HCT116 (cell line): ENCODE measurements around the gene RASL11B. TPM values are rescaled to one million over a fixed set of nuclear protein-coding genes. Genes with fewer than 3 reads are reported as not detected.

ENCODE experiments used
- ATAC-seq: fragments of 200-7000 bp; cut with Tn5 transposase; 2 replicates; pipeline ENCODE4 v1.9.1; 2020; ENCODE audit warnings: mild to moderate bottlenecking, moderate library complexity
- BruUV-seq: library from RNA; stranded (reverse); fragments of 400-500 nt; replicated peaks from 2 replicates; lab custom pipeline; 2021; lab: Mats Ljungman, UMichigan
- CTCF ChIA-PET: fragments of 300-600 bp; sonication (Branson Sonifier 250); formaldehyde crosslinking; loops from one replicate; lab custom pipeline; 2021; ENCODE audit warnings: antibody characterized with exemption; lab: Charles Lee
- POLR2A ChIA-PET: fragments of 300-600, 350-600 bp; sonication (Branson Sonifier 250); formaldehyde crosslinking; loops from one replicate; lab custom pipeline; 2021; ENCODE audit warnings: antibody characterized with exemption; lab: Charles Lee
- RAD21 ChIA-PET, 2 experiments: fragments of 300-600 bp; sonication (Branson Sonifier 250); formaldehyde crosslinking; loops; one replicate each; lab custom pipeline; 2023; ENCODE audit warnings: low total read pairs in 2 of 2; ENCODE audit not compliant: uncharacterized antibody in 2 of 2, unreplicated experiment in 2 of 2, low non-redundant PET in 1 of 2; lab: Charles Lee
- DNase-seq: peaks from one replicate; pipeline ENCODE4 v3.0.0-alpha.2; 2010; ENCODE audit warnings: low read depth, low spot score
- H2AFZ ChIP-seq: fragments of 200-600 bp; shearing (Covaris generic), sonication (generic); 2 replicates; pipeline ENCODE4 v1.6.1; 2017; ENCODE audit warnings: low read depth, mixed run types, mixed read lengths, antibody characterized with exemption, low read length; ENCODE audit not compliant: poor library complexity, severe bottlenecking
- H3K27ac ChIP-seq: 2 replicates; pipeline ENCODE4 v1.5.1; 2012; ENCODE audit warnings: low read depth, low read length
- H3K27me3 ChIP-seq: fragments of 200-600 bp; sonication (generic); 2 replicates; pipeline ENCODE4 v1.6.1; 2016; ENCODE audit warnings: mixed run types, low read length, mixed read lengths; ENCODE audit not compliant: insufficient read depth
- H3K36me3 ChIP-seq, 2 experiments: fragments of 200-500 bp in 1 of 2; fragments of 200-600 bp in 1 of 2; sonication (Bioruptor generic) in 1 of 2; sonication (generic) in 1 of 2; 2 replicates each; pipeline versions ENCODE4 v1.5.1 to v1.6.1; 2014 to 2016; ENCODE audit warnings: low read length in 2 of 2, inconsistent platforms in 1 of 2, mixed read lengths in 1 of 2, mixed run types in 1 of 2; ENCODE audit not compliant: insufficient read depth in 2 of 2, control insufficient read depth in 1 of 2
- H3K4me1 ChIP-seq, 2 experiments: fragments of 200-600 bp in 1 of 2; sonication (generic) in 1 of 2; 2 replicates each; pipeline versions ENCODE4 v1.5.1 to v1.6.1; 2012 to 2017; ENCODE audit warnings: low read length in 2 of 2, inconsistent platforms in 1 of 2, mild to moderate bottlenecking in 1 of 2, mixed read lengths in 1 of 2, mixed run types in 1 of 2, moderate library complexity in 1 of 2; ENCODE audit not compliant: insufficient read depth in 2 of 2, control insufficient read depth in 1 of 2
- H3K4me2 ChIP-seq: fragments of 200-600 bp; sonication (generic); 2 replicates; pipeline ENCODE4 v1.6.1; 2017; ENCODE audit warnings: mixed run types, low read length, mixed read lengths
- H3K4me3 ChIP-seq, 2 experiments: fragments of 200-600 bp in 1 of 2; sonication (generic) in 1 of 2; replicated peaks in 1 of 2; 2 replicates each; pipeline ENCODE4 v1.5.1; 2011 to 2016; ENCODE audit warnings: low read length in 2 of 2, control low read depth in 1 of 2, low read depth in 1 of 2, mild to moderate bottlenecking in 1 of 2, mixed read lengths in 1 of 2, mixed run types in 1 of 2
- H3K79me2 ChIP-seq: fragments of 200-600 bp; sonication (generic); 2 replicates; pipeline ENCODE4 v1.6.1; 2017; ENCODE audit warnings: mild to moderate bottlenecking, mixed run types, low read length, moderate library complexity, mixed read lengths; ENCODE audit not compliant: insufficient read depth
- H3K9ac ChIP-seq: fragments of 200-600 bp; sonication (generic); 2 replicates; pipeline ENCODE4 v1.6.1; 2016; ENCODE audit warnings: low read length, mixed read lengths
- H3K9me2 ChIP-seq: fragments of 200-600 bp; sonication (generic), shearing (Covaris generic); 2 replicates; pipeline ENCODE4 v1.6.1; 2017; ENCODE audit warnings: mixed run types, mild to moderate bottlenecking, moderate library complexity; ENCODE audit not compliant: insufficient read depth
- H3K9me3 ChIP-seq, 2 experiments: fragments of 200-500 bp in 1 of 2; fragments of 200-600 bp in 1 of 2; sonication (Bioruptor generic) in 1 of 2; sonication (generic) in 1 of 2; 2 replicates each; pipeline ENCODE4 v1.6.1; 2014 to 2017; ENCODE audit warnings: low read length in 2 of 2, mixed read lengths in 2 of 2, inconsistent platforms in 1 of 2, low read depth in 1 of 2, mild to moderate bottlenecking in 1 of 2, mixed run types in 1 of 2, moderate library complexity in 1 of 2; ENCODE audit not compliant: control insufficient read depth in 1 of 2, insufficient read depth in 1 of 2
- H4K20me1 ChIP-seq: fragments of 200-600 bp; sonication (generic), shearing (Covaris generic); 2 replicates; pipeline ENCODE4 v1.6.1; 2017; ENCODE audit warnings: mixed run types, mild to moderate bottlenecking, moderate library complexity; ENCODE audit not compliant: insufficient read depth
- CBX3 ChIP-seq: IDR thresholded peaks from 2 replicates; pipeline ENCODE4 v1.6.1; 2012; ENCODE audit warnings: low read depth
- CEBPB ChIP-seq: IDR thresholded peaks from 2 replicates; pipeline ENCODE4 v1.6.1; 2012; ENCODE audit warnings: low read depth
- EGR1 ChIP-seq: IDR thresholded peaks from 2 replicates; pipeline ENCODE4 v1.6.1; 2012; ENCODE audit warnings: low read depth
- ELF1 ChIP-seq: IDR thresholded peaks from 2 replicates; pipeline ENCODE4 v1.6.1; 2012; ENCODE audit warnings: low read depth, borderline replicate concordance
- EZH2 ChIP-seq: fragments of 200-600 bp; sonication (generic); IDR thresholded peaks from 2 replicates; pipeline ENCODE4 v1.6.1; 2017; ENCODE audit warnings: antibody characterized with exemption, mixed run types
- EZH2phosphoT487 ChIP-seq: fragments of 200-600 bp; IDR thresholded peaks from 2 replicates; pipeline ENCODE4 v1.6.1; 2018; ENCODE audit warnings: antibody characterized with exemption, borderline replicate concordance
- FOSL1 ChIP-seq: IDR thresholded peaks from 2 replicates; pipeline ENCODE4 v1.6.1; 2012; ENCODE audit warnings: low read depth
- JUND ChIP-seq: IDR thresholded peaks from 2 replicates; pipeline ENCODE4 v1.6.1; 2012
- POLR2A ChIP-seq: IDR thresholded peaks from 2 replicates; pipeline ENCODE4 v1.7.0; 2011; ENCODE audit warnings: borderline replicate concordance; ENCODE audit not compliant: insufficient read depth, insufficient read length; ENCODE audit errors: extremely low read depth
- RAD21 ChIP-seq: IDR thresholded peaks from 2 replicates; pipeline ENCODE4 v1.6.1; 2012; ENCODE audit warnings: low read depth, mild to moderate bottlenecking
- SIN3A ChIP-seq: IDR thresholded peaks from 2 replicates; pipeline ENCODE4 v1.6.1; 2012; ENCODE audit warnings: low read depth
- SP1 ChIP-seq: IDR thresholded peaks from 2 replicates; pipeline ENCODE4 v1.6.1; 2012; ENCODE audit warnings: low read depth
- SRF ChIP-seq: IDR thresholded peaks from 2 replicates; pipeline ENCODE4 v1.6.1; 2012; ENCODE audit warnings: low read depth
- TCF7L2 ChIP-seq: IDR thresholded peaks from 2 replicates; pipeline ENCODE4 v1.7.0; 2011; ENCODE audit warnings: borderline replicate concordance, inconsistent platforms; ENCODE audit not compliant: insufficient read depth, insufficient read length; ENCODE audit errors: extremely low read depth
- YY1 ChIP-seq: IDR thresholded peaks from 2 replicates; pipeline ENCODE4 v1.6.1; 2011; ENCODE audit warnings: low read length, low read depth, moderate library complexity, mild to moderate bottlenecking; ENCODE audit not compliant: insufficient replicate concordance; ENCODE audit errors: extremely low read depth
- ZFX ChIP-seq: fragments of 450-650 bp; IDR thresholded peaks from 2 replicates; pipeline ENCODE4 v1.6.1; 2017
- intact Hi-C: fragments of 100-400 bp; cut with micrococcal nuclease; formaldehyde crosslinking; loops from 2 replicates; pipeline ENCODE4 v1.10.0; 2022
- total RNA-seq: library from RNA; stranded (reverse); gene quantifications from one replicate; pipeline ENCODE4 v1.2.1, GENCODE V29; 2021; ENCODE audit not compliant: unreplicated experiment
- TF ChIP-seq, protein P1 (sequence below): IDR thresholded peaks from 2 replicates; pipeline ENCODE4 v1.6.1; 2012; ENCODE audit warnings: low read depth
- TF ChIP-seq, protein P2 (sequence below), 3 experiments: fragments of 200-600 bp in 1 of 3; sonication (generic) in 1 of 3; IDR thresholded peaks in 2 of 3; conservative IDR thresholded peaks in 1 of 3; 2 replicates each; pipeline ENCODE4 v1.5.1; 2012 to 2017; ENCODE audit warnings: low read depth in 2 of 3, low read length in 2 of 3, antibody characterized with exemption in 1 of 3, borderline replicate concordance in 1 of 3, control low read depth in 1 of 3, mild to moderate bottlenecking in 1 of 3, mixed read lengths in 1 of 3, mixed run types in 1 of 3, moderate library complexity in 1 of 3; ENCODE audit not compliant: insufficient read depth in 1 of 3
- TF ChIP-seq, protein P3 (sequence below): IDR thresholded peaks from 2 replicates; pipeline ENCODE4 v1.6.1; 2012
- TF ChIP-seq, protein P4 (sequence below): IDR thresholded peaks from 2 replicates; pipeline ENCODE4 v1.6.1; 2012

The RASL11B gene
- total RNA-seq, 1 experiment from 2014 or later, result 0.34 TPM

GRCh38 chr4:52848254-52848653 lies 13.9 kb upstream of the RASL11B start:
- TF ChIP-seq, protein P1, sequence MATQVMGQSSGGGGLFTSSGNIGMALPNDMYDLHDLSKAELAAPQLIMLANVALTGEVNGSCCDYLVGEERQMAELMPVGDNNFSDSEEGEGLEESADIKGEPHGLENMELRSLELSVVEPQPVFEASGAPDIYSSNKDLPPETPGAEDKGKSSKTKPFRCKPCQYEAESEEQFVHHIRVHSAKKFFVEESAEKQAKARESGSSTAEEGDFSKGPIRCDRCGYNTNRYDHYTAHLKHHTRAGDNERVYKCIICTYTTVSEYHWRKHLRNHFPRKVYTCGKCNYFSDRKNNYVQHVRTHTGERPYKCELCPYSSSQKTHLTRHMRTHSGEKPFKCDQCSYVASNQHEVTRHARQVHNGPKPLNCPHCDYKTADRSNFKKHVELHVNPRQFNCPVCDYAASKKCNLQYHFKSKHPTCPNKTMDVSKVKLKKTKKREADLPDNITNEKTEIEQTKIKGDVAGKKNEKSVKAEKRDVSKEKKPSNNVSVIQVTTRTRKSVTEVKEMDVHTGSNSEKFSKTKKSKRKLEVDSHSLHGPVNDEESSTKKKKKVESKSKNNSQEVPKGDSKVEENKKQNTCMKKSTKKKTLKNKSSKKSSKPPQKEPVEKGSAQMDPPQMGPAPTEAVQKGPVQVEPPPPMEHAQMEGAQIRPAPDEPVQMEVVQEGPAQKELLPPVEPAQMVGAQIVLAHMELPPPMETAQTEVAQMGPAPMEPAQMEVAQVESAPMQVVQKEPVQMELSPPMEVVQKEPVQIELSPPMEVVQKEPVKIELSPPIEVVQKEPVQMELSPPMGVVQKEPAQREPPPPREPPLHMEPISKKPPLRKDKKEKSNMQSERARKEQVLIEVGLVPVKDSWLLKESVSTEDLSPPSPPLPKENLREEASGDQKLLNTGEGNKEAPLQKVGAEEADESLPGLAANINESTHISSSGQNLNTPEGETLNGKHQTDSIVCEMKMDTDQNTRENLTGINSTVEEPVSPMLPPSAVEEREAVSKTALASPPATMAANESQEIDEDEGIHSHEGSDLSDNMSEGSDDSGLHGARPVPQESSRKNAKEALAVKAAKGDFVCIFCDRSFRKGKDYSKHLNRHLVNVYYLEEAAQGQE, result no peak
- TF ChIP-seq, protein P2, sequence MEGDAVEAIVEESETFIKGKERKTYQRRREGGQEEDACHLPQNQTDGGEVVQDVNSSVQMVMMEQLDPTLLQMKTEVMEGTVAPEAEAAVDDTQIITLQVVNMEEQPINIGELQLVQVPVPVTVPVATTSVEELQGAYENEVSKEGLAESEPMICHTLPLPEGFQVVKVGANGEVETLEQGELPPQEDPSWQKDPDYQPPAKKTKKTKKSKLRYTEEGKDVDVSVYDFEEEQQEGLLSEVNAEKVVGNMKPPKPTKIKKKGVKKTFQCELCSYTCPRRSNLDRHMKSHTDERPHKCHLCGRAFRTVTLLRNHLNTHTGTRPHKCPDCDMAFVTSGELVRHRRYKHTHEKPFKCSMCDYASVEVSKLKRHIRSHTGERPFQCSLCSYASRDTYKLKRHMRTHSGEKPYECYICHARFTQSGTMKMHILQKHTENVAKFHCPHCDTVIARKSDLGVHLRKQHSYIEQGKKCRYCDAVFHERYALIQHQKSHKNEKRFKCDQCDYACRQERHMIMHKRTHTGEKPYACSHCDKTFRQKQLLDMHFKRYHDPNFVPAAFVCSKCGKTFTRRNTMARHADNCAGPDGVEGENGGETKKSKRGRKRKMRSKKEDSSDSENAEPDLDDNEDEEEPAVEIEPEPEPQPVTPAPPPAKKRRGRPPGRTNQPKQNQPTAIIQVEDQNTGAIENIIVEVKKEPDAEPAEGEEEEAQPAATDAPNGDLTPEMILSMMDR (IDR thresholded peaks at IDR 0.05 in 2 of 3, conservative IDR thresholded peaks at IDR 0.05 in 1 of 3; ENCODE audit: borderline replicate concordance in 1 of 3, insufficient read depth in 1 of 3, low read depth in 2 of 3, low read length in 2 of 3), result no peak
- no peak for TF ChIP-seq EZH2phosphoT487
- TF ChIP-seq EZH2, result no peak
- TF ChIP-seq FOSL1, result no peak
- TF ChIP-seq CEBPB, result no peak
- no peak for TF ChIP-seq SRF
- TF ChIP-seq CBX3, result no peak
- TF ChIP-seq RAD21, result no peak
- TF ChIP-seq TCF7L2, result no peak
- TF ChIP-seq YY1, result no peak
- TF ChIP-seq JUND, result no peak
- TF ChIP-seq POLR2A, result no peak
- no peak for TF ChIP-seq ELF1
- TF ChIP-seq EGR1, result no peak
- TF ChIP-seq, protein P3, sequence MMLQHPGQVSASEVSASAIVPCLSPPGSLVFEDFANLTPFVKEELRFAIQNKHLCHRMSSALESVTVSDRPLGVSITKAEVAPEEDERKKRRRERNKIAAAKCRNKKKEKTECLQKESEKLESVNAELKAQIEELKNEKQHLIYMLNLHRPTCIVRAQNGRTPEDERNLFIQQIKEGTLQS, result no peak
- no peak for TF ChIP-seq SP1
- TF ChIP-seq, protein P4, sequence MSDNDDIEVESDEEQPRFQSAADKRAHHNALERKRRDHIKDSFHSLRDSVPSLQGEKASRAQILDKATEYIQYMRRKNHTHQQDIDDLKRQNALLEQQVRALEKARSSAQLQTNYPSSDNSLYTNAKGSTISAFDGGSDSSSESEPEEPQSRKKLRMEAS, result no peak
- TF ChIP-seq SIN3A, result no peak
- no peak for TF ChIP-seq ZFX
- Histone ChIP-seq H3K9ac (no peak overlapping the region), H4K20me1 (no peaks in the 10 kb centered on the region), H3K36me3 (no peaks in the 10 kb centered on the region), H3K9me3 (no peaks in the 10 kb centered on the region), H3K9me2 (no peaks in the 10 kb centered on the region), H2AFZ (no peak overlapping the region), H3K27ac (no peak overlapping the region), H3K4me1 (no peaks in the 10 kb centered on the region), H3K4me3 (no peak overlapping the region), H3K4me2 (no peak overlapping the region), H3K79me2 (no peaks in the 10 kb centered on the region), H3K27me3 (no peaks in the 10 kb centered on the region)
- no peak for ATAC-seq
- POLR2A ChIA-PET, result no interaction called here
- CTCF ChIA-PET, result no interaction called here
- no TSS peak for BruUV-seq
- intact Hi-C loops, result no loop called here
- DNase-seq, result no peak
- RAD21 ChIA-PET, result no interaction called here
